ENCODE data around the gene RNF157.
A peak's percentile ranks its signal among the peaks of the same experiment; 100 is the strongest.
"Not testable (repeated sequence)": the region's sequence is repeated elsewhere in the genome, so short reads cannot be mapped to it uniquely, and the experiment has no call there.

Gene RNF157

GRCh38 chr17:76266244-76266938, 26.1 kb upstream of the RNF157 start:
- no peak for TF ChIP-seq ZNF274 (IDR thresholded peaks at IDR 0.05; ENCODE audit: low read depth, low read length)
- H3K4me3 ChIP-seq (ENCODE audit: low read length) = peak overlapping the region; percentile 78

GRCh38 chr17:76265624-76266243, 25.4 kb upstream of the RNF157 start:
- peak overlapping the region; percentile 78 for H3K4me3 ChIP-seq (ENCODE audit: low read length)
- no peak for TF ChIP-seq ZNF274 (IDR thresholded peaks at IDR 0.05; ENCODE audit: low read depth, low read length)

- TF ChIP-seq ZNF274 (IDR thresholded peaks at IDR 0.05; ENCODE audit: low read depth, low read length) = no peak
These were observed 24.7 kb upstream of the RNF157 start, which contains the start of gene UBALD2 for GRCh38 chr17:76264755-76265623. UBALD2 (plus strand) TSS chr17:76265348; CDS start chr17:76265506, 158 bp downstream.

GRCh38 chr17:76264425-76264754, 24.1 kb upstream of the RNF157 start:
- no peak for TF ChIP-seq ZNF274 (IDR thresholded peaks at IDR 0.05; ENCODE audit: low read depth, low read length)
- peak overlapping the region; percentile 47; the same call in 1 of the 2 replicates for H3K4me3 ChIP-seq (ENCODE audit: low read length)

More at GRCh38 chr17:76264755-76265623, 24.7 kb upstream of the RNF157 start, which contains the start of gene UBALD2:
- peak within 1 kb of the TSS; percentile 78 for H3K4me3 ChIP-seq (ENCODE audit: low read length)

- peak overlapping the region; percentile 47; the same call in 1 of the 2 replicates for H3K4me3 ChIP-seq (ENCODE audit: low read length)
- TF ChIP-seq ZNF274 (IDR thresholded peaks at IDR 0.05; ENCODE audit: low read depth, low read length) = no peak
These were observed 23.6 kb upstream of the RNF157 start for GRCh38 chr17:76263896-76264295.

GRCh38 chr17:76262732-76263344, 22.5 kb upstream of the RNF157 start:
- no peak for TF ChIP-seq ZNF274 (IDR thresholded peaks at IDR 0.05; ENCODE audit: low read depth, low read length)
- H3K4me3 ChIP-seq (ENCODE audit: low read length) = peak overlapping the region; percentile 27; the same call in 1 of the 2 replicates

- no peak overlapping the region for H3K4me3 ChIP-seq (ENCODE audit: low read length)
These were observed 21.3 kb upstream of the RNF157 start for GRCh38 chr17:76261421-76262215.

GRCh38 chr17:76260669-76261068, 20.4 kb upstream of the RNF157 start:
- H3K4me3 ChIP-seq (ENCODE audit: low read length) = no peak overlapping the region
- TF ChIP-seq ZNF274 (IDR thresholded peaks at IDR 0.05; ENCODE audit: low read depth, low read length) = no peak

More at GRCh38 chr17:76261421-76262215, 21.3 kb upstream of the RNF157 start:
- no peak for TF ChIP-seq ZNF274 (IDR thresholded peaks at IDR 0.05; ENCODE audit: low read depth, low read length)

GRCh38 chr17:76260220-76260619, 19.9 kb upstream of the RNF157 start:
- TF ChIP-seq ZNF274 (IDR thresholded peaks at IDR 0.05; ENCODE audit: low read depth, low read length) = no peak
- no peak overlapping the region for H3K4me3 ChIP-seq (ENCODE audit: low read length)

GRCh38 chr17:76256430-76257050, 16.2 kb upstream of the RNF157 start:
- H3K4me3 ChIP-seq (ENCODE audit: low read length) = not testable (repeated sequence)

GRCh38 chr17:76255801-76256429, 15.6 kb upstream of the RNF157 start:
- no peak for TF ChIP-seq ZNF274 (IDR thresholded peaks at IDR 0.05; ENCODE audit: low read depth, low read length)
- no peak overlapping the region for H3K4me3 ChIP-seq (ENCODE audit: low read length)

GRCh38 chr17:76254275-76254674, 14.0 kb upstream of the RNF157 start:
- no peak overlapping the region for H3K4me3 ChIP-seq (ENCODE audit: low read length)
- no peak for TF ChIP-seq ZNF274 (IDR thresholded peaks at IDR 0.05; ENCODE audit: low read depth, low read length)

All from GM08714 (cell line).